Stimulated activated CD4-positive, alpha-beta T cell treated with anti-CD3 and anti-CD28 coated beads, Interleukin-1b, Interleukin-23, amount 100 ng/mL, for 1 hour (primary cell): Measurements from ENCODE around the gene NR3C2.

Experiments used
- DNase-seq, 2 donors: peaks; one replicate each; pipeline ENCODE4 v3.0.0-alpha.2; 2020; ENCODE audit warnings: low read depth in 2 of 2

The NR3C2 gene

DNA sequence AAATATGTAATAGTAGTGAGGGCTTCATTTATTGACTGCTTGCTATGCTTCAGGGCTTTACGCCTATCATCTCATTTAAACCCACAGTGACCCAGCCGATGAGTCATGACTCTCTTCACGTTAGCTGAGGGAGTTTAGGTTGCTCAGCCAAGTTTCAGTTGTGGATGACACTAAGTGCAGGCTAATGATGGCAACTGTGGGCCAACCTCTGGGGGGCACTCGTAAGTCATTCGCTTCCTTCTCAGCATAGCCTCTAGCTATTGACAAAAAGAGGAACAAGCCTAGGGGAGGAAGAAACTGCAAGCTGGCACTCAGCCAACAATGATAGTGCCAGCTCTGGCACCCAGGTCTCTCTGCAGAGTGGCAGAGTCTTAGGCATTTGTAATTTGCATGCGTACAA lies 385.3 kb downstream of the NR3C2 start:
- DNase-seq, result peak in 1 of 2 donors; percentile 18

GRCh38 chr4:148055844-148056243 lies 386.4 kb downstream of the NR3C2 start:
- DNase-seq, result no peak

GRCh38 chr4:148054275-148054674 lies 387.9 kb downstream of the NR3C2 start:
- DNase-seq, result no peak

DNA sequence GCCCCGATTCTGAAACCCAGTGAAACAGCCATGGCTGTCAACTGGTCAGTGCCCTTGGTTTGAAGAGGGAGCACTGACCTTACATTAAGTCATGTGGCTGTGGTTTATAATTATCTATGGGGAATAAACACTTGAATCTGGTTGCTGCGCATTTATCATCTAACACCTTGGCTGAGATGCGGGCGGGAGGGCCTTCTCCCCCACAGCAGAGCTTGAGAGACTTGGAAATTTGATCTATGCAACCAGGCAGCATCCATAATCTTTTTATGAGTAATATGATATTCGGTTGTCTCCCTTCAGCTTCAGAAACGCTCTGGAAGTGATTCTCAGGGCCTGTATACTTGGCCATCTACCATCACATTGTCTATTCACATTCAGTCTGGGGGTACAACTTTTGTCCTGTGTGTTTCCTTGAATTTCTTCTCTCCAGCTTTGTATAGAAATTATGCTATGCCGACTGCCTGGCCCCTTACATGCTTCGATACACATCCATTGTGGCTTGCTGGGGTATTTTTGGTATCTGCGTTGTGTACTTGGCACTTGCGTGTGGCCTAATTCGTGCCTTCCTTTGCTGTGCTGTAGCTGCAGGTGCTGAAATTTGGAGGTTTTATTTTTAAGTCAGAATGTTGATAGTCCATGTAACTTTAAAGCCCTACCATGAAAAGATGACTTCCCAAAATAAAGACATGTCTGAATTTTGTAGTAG lies 388.8 kb downstream of the NR3C2 start:
- DNase-seq, result no peak

GRCh38 chr4:148052448-148052847 lies 389.8 kb downstream of the NR3C2 start:
- DNase-seq, result no peak

DNA sequence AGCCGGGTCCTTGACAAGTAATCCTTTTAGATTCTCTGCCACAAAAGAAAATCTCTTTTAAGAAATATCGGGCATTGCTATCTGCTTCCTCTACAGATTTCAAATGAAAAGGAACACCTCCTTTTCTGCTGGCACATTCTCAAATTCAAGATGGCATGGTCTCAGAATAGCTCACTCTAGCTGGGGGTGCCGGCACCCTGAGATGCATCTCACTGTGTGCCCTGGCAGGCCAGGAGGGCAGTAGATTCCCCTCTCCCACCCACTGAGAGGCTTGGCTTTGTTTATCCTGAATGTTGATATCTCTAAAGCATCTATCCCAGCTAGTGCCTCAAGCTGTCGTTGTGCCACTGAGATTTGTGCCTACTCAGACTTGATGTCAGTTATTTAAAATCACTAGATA lies 390.8 kb downstream of the NR3C2 start:
- no peak for DNase-seq

DNA sequence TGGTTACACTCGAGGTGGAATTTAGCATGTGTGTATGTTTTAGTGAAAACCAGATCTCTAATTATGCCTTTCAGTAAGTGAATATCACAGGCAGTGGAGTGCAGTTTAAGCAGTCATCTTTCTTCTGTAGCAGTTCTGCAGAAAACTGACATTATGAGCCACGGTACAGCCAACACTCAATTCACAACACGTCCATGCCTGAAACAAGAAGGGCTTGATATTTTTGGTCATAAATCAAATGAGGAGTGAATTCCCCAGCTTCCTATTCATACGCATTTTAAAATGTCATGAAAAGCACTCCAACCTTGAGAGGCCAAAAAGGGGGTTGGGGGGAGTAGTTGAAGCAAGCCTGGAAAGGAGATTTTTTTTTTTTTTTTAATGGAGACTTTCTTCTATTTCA lies 393.6 kb downstream of the NR3C2 start:
- DNase-seq, result no peak

GRCh38 chr4:148044912-148045352 lies 397.3 kb downstream of the NR3C2 start:
- DNase-seq, result no peak

DNA sequence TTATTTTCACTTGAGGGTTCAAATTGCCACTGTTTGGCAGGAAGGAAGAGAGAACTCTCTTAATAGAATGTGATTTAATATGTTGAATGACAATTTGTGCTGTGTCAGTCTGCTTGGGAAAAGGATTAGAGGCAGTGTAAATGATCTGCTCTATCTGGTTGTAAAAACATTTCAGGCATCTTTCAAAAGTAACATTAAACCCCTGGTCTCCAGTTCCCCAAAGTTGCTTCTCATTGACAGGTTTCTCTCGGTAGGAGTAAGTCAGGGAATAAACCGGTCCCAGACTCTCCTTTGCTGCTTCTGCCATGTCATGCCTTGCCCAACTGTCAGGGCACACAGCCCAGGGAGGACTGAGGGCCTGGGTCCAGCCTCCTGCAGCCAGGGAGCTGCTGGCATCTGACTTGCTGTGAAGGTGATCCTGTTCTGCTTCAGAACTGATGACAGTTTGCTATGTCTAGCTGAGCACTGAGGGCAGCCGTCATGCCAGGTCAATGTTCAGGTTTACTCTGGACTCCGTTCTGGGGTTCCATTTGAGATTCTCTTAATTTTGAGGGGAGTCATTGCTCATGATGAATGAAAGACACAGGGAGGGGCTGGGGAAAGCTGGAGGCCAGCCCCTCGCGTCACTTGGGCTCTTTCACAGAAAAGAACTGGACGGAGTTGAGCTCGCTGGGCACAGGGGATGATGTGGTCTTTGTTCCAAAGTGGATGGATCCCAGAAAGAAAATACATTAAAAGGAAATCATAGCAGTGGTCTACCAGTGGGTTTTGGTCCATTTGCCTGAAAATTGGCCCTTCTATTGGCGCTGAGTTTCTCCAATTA lies 397.9 kb downstream of the NR3C2 start:
- DNase-seq, result no peak

- no peak for DNase-seq
Measured at GRCh38 chr4:148041606-148042329, 400.4 kb downstream of the NR3C2 start.

GRCh38 chr4:148034813-148035212 lies 407.4 kb downstream of the NR3C2 start:
- no peak for DNase-seq

- no peak for DNase-seq
Measured at GRCh38 chr4:148030193-148030873, 411.9 kb downstream of the NR3C2 start.

DNA sequence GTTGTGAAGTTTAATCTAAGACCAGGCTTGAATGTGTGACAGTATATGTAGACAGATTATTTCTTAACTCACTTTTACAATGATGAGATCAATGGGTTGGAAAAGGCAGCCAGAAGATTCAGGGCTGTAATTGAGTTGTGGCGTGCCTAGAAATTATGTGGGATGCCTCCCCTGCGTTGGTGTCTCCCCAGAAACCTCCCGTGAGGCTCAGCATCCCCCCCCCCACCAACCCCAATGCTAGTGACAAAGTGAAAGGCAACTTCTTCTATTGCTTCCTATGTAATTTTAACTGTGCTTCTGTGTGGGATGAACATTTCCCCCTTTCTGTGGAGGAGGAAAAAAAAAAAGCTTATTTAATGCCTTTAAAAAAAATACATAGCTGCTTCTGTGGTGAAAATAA lies 412.4 kb downstream of the NR3C2 start:
- DNase-seq, result no peak
